Neuronal stem cell (in vitro differentiated cells): Measurements from ENCODE around the gene B3GNT5. TPM values are rescaled to one million over a fixed set of nuclear protein-coding genes. Genes with fewer than 3 reads are reported as not detected.

Experiments
- DNase-seq: peaks from one replicate; pipeline ENCODE4 v3.0.0-alpha.2; 2013; ENCODE audit warnings: low spot score
- H2AFZ ChIP-seq: one replicate; pipeline ENCODE4 v1.6.1; 2013; ENCODE audit warnings: mild to moderate bottlenecking, low read length, inconsistent platforms
- H2AK5ac ChIP-seq: 2 replicates; pipeline ENCODE4 v1.6.1; 2013; ENCODE audit warnings: low read depth, mild to moderate bottlenecking, inconsistent platforms, low read length, moderate library complexity, mixed read lengths
- H2BK120ac ChIP-seq: 2 replicates; pipeline ENCODE4 v1.6.1; 2013; ENCODE audit warnings: low read depth, mild to moderate bottlenecking, inconsistent platforms, low read length, moderate library complexity, mixed read lengths
- H2BK12ac ChIP-seq: one replicate; pipeline ENCODE4 v1.6.1; 2013; ENCODE audit warnings: low read length, inconsistent platforms
- H2BK15ac ChIP-seq: 2 replicates; pipeline ENCODE4 v1.6.1; 2013; ENCODE audit warnings: mild to moderate bottlenecking, low read length, inconsistent platforms, mixed read lengths
- H2BK5ac ChIP-seq: one replicate; pipeline ENCODE4 v1.6.1; 2013; ENCODE audit warnings: inconsistent platforms, mild to moderate bottlenecking, low read length, moderate library complexity
- H3K14ac ChIP-seq: one replicate; pipeline ENCODE4 v1.6.1; 2013; ENCODE audit warnings: low read length, inconsistent platforms
- H3K18ac ChIP-seq: 2 replicates; pipeline ENCODE4 v1.6.1; 2013; ENCODE audit warnings: low read length, inconsistent platforms
- H3K23ac ChIP-seq: 2 replicates; pipeline ENCODE4 v1.6.1; 2013; ENCODE audit warnings: low read depth, mild to moderate bottlenecking, mixed read lengths, low read length, inconsistent platforms; ENCODE audit not compliant: poor library complexity
- H3K27ac ChIP-seq: replicated peaks from 3 replicates; pipeline ENCODE4 v1.5.1; 2013; ENCODE audit warnings: low read length, inconsistent platforms
- H3K27me3 ChIP-seq, 3 experiments: 2 replicates each; pipeline ENCODE4 v1.6.1; 2013; ENCODE audit warnings: low read length in 3 of 3, mild to moderate bottlenecking in 2 of 3, inconsistent platforms in 1 of 3, low read depth in 1 of 3, mixed read lengths in 1 of 3, moderate library complexity in 1 of 3; ENCODE audit not compliant: control insufficient read depth in 3 of 3, insufficient read depth in 3 of 3
- H3K36me3 ChIP-seq, 2 donors: replicated peaks in 1 of 2; 2 replicates each; pipeline ENCODE4 v1.6.1; 2013; ENCODE audit warnings: low read length in 2 of 2; ENCODE audit not compliant: control insufficient read depth in 2 of 2, insufficient read depth in 2 of 2
- H3K4ac ChIP-seq: 2 replicates; pipeline ENCODE4 v1.6.1; 2013; ENCODE audit warnings: inconsistent platforms, mild to moderate bottlenecking, low read length, moderate library complexity
- H3K4me1 ChIP-seq, 2 donors: 1 replicate in 1 of 2; 2 replicates in 1 of 2; pipeline ENCODE4 v1.6.1; 2013; ENCODE audit warnings: low read length in 2 of 2, low read depth in 1 of 2; ENCODE audit not compliant: control insufficient read depth in 2 of 2, insufficient read depth in 1 of 2
- H3K4me2 ChIP-seq: one replicate; pipeline ENCODE4 v1.6.1; 2013; ENCODE audit warnings: mild to moderate bottlenecking, low read length, inconsistent platforms; ENCODE audit not compliant: insufficient read depth, poor library complexity, severe bottlenecking
- H3K4me3 ChIP-seq, 2 donors: 2 replicates each; pipeline ENCODE4 v1.5.1; 2013; ENCODE audit warnings: low read length in 2 of 2, mild to moderate bottlenecking in 2 of 2, inconsistent platforms in 1 of 2, moderate library complexity in 1 of 2
- H3K79me1 ChIP-seq: one replicate; pipeline ENCODE4 v1.6.1; 2013; ENCODE audit warnings: low read depth, mild to moderate bottlenecking, inconsistent platforms, low read length, moderate library complexity
- H3K9ac ChIP-seq: one replicate; pipeline ENCODE4 v1.6.1; 2013; ENCODE audit warnings: mild to moderate bottlenecking, low read depth, low read length, inconsistent platforms; ENCODE audit not compliant: poor library complexity
- H3K9me3 ChIP-seq, 2 donors: replicated peaks in 1 of 2; 2 replicates each; pipeline versions ENCODE3 to v1.6.1; 2013; ENCODE audit warnings: low read length in 2 of 2, mild to moderate bottlenecking in 2 of 2, inconsistent platforms in 1 of 2, low read depth in 1 of 2, mixed read lengths in 1 of 2, moderate library complexity in 1 of 2; ENCODE audit not compliant: control insufficient read depth in 2 of 2, insufficient read depth in 1 of 2
- H4K8ac ChIP-seq: one replicate; pipeline ENCODE4 v1.6.1; 2013; ENCODE audit warnings: low read depth, mild to moderate bottlenecking, inconsistent platforms, low read length, moderate library complexity
- H4K91ac ChIP-seq: one replicate; pipeline ENCODE4 v1.6.1; 2013; ENCODE audit warnings: low read length, low read depth, mild to moderate bottlenecking, inconsistent platforms; ENCODE audit not compliant: poor library complexity
- WGBS, 2 donors: extraction: QIAGEN DNeasy Blood & Tissue Kit; methylation state at CpG; one replicate each; pipeline ENCODE4 v1.1.7; 2013; ENCODE audit warnings: missing lambda C conversion rate in 2 of 2, mixed read lengths in 1 of 2; ENCODE audit not compliant: insufficient read length in 2 of 2, insufficient replicate concordance in 1 of 2; ENCODE audit errors: extremely low coverage in 2 of 2; 5-methylcytosine and 5-hydroxymethylcytosine counted together
- polyA plus RNA-seq, 2 experiments: library from polyadenylated mRNA; stranded (reverse); fragments of 200-250 nt; gene quantifications; one replicate each; pipeline ENCODE4 v1.2.3, GENCODE V29; 2013

B3GNT5 gene, protein sequence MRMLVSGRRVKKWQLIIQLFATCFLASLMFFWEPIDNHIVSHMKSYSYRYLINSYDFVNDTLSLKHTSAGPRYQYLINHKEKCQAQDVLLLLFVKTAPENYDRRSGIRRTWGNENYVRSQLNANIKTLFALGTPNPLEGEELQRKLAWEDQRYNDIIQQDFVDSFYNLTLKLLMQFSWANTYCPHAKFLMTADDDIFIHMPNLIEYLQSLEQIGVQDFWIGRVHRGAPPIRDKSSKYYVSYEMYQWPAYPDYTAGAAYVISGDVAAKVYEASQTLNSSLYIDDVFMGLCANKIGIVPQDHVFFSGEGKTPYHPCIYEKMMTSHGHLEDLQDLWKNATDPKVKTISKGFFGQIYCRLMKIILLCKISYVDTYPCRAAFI
- polyA plus RNA-seq (2013, experiment 1 of 2): 9.3 TPM
- polyA plus RNA-seq (2013, experiment 2 of 2): 10.1 TPM

DNA sequence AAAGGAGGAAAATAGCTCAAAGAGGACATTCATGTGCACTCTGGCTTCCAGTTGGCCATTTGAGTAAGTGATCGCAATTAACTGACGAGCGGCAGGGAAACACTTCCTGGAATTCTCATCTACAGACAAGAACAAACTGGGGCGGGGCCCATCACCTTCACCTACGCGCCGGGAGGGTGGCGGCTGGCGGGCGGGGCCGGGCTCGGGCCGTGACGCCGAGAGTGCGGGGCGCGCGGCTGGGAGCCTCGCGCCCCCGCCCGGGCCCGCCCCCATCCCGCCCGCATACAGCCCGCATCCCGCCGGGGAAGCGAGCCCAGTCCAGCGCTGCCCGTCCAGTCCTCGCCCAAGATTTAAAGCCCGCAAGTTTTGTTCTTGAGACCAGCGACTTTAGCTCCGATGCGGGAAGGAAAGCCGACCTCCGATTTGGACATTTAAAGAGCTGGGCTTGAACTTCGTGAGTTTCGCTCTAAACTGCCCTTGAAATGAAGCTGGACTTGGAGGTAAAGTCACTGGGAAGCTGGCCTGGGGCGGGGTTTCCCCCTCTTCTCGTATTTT lies at the start of gene B3GNT5:
B3GNT5 (plus strand) TSS at position 281 of the 555 bp plus-strand sequence. CDS start 16,546 bp downstream, outside the sequence.
- WGBS, 2 donors: no CpG with 5 or more reads among the region's 43 CpGs
- Histone ChIP-seq H2AK5ac (no peak within 1 kb of the TSS), H3K9ac (peak within 1 kb of the TSS; percentile 97), H3K4ac (peak within 1 kb of the TSS; percentile 67), H3K4me3 (peak within 1 kb of the TSS; percentile 64 to 83), H3K9me3 (no peaks in the 10 kb centered on the region), H3K14ac (no peak within 1 kb of the TSS), H3K4me2 (peak within 1 kb of the TSS; percentile 75), H2BK12ac (no peak within 1 kb of the TSS), H3K27ac (no peak within 1 kb of the TSS), H4K91ac (peak within 1 kb of the TSS; percentile 89), H3K79me1 (no peaks in the 10 kb centered on the region), H3K27me3 (peaks cover 0 to 27% (median 15%) of the 10 kb centered on the region in 3 experiments), H2AFZ (peak within 1 kb of the TSS; percentile 90), H3K23ac (peak within 1 kb of the TSS; percentile 49), H4K8ac (no peak within 1 kb of the TSS), H2BK15ac (peak within 1 kb of the TSS; percentile 77), H2BK5ac (peak within 1 kb of the TSS; percentile 33), H2BK120ac (peak within 1 kb of the TSS; percentile 21), H3K4me1 (peaks cover 4 to 7% of the 10 kb centered on the region in 2 donors), H3K18ac (peak within 1 kb of the TSS; percentile 95), H3K36me3 (peaks cover 0 to 13% of the 10 kb centered on the region in 2 donors)
- no peak for DNase-seq

- no peak overlapping the region for H2BK15ac ChIP-seq
- H4K91ac ChIP-seq: no peak overlapping the region
- H3K4me2 ChIP-seq: no peak overlapping the region
- no peak overlapping the region for H3K14ac ChIP-seq
- H2AFZ ChIP-seq: no peak overlapping the region
- H3K4ac ChIP-seq: no peak overlapping the region
- no peak overlapping the region for H2BK5ac ChIP-seq
- H3K27ac ChIP-seq: no peak overlapping the region
- no peak overlapping the region for H3K18ac ChIP-seq
- no peaks in the 10 kb centered on the region for H3K36me3 ChIP-seq
- DNase-seq: no peak
- no peaks in the 10 kb centered on the region for H3K79me1 ChIP-seq
- no peak overlapping the region for H2BK120ac ChIP-seq
- H2AK5ac ChIP-seq: no peak overlapping the region
- H3K4me1 ChIP-seq: no peaks in the 10 kb centered on the region
- H3K9me3 ChIP-seq: peaks cover 2 to 5% of the 10 kb centered on the region in 2 donors
- H3K4me3 ChIP-seq: no peak overlapping the region
- no peak overlapping the region for H3K23ac ChIP-seq
- no peak overlapping the region for H4K8ac ChIP-seq
- peaks cover 0 to 10% (median 0%) of the 10 kb centered on the region in 3 experiments for H3K27me3 ChIP-seq
- H3K9ac ChIP-seq: no peak overlapping the region
- H2BK12ac ChIP-seq: no peak overlapping the region
Observed at GRCh38 chr3:183203670-183204069, 49.4 kb upstream of the B3GNT5 start.

DNA sequence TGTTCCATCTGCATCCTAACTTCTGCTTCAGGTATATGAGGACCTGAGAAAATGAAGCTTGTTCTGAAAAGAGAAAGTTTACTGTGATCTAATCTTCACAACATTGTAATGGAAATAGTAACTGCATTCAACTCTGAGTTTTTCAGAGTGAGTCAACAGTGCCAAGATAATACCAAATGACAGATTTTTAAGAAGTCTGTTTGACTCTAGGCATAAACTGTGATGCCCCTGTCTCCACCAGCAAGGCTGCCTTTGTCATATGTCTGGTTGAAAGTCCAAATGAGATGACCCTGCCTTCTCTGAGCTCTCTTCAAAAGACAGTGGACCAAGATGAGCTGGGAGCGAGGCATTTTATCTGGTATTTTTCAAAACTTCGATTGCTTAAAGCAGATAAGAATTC lies 44.8 kb upstream of the B3GNT5 start:
- Histone ChIP-seq H2BK120ac (no peak overlapping the region), H3K18ac (no peak overlapping the region), H3K14ac (no peak overlapping the region), H2AK5ac (no peak overlapping the region), H3K23ac (no peak overlapping the region), H3K27me3 (peaks cover 0 to 10% (median 0%) of the 10 kb centered on the region in 3 experiments), H3K4me3 (no peak overlapping the region), H3K9ac (no peak overlapping the region), H3K36me3 (no peaks in the 10 kb centered on the region), H4K91ac (no peak overlapping the region), H2BK12ac (no peak overlapping the region), H3K9me3 (peaks cover 2 to 5% of the 10 kb centered on the region in 2 donors), H3K4ac (no peak overlapping the region), H3K4me2 (no peak overlapping the region), H3K27ac (no peak overlapping the region), H2BK15ac (no peak overlapping the region), H3K4me1 (no peaks in the 10 kb centered on the region), H2BK5ac (no peak overlapping the region), H4K8ac (no peak overlapping the region), H3K79me1 (no peaks in the 10 kb centered on the region), H2AFZ (no peak overlapping the region)
- DNase-seq: no peak
- no CpG with 5 or more reads among the region's 2 CpGs for WGBS, 2 donors

- H3K4ac ChIP-seq: no peak overlapping the region
- H3K9ac ChIP-seq: no peak overlapping the region
- H2BK15ac ChIP-seq: no peak overlapping the region
- no peak overlapping the region for H2BK120ac ChIP-seq
- H2BK5ac ChIP-seq: no peak overlapping the region
- peaks cover 0 to 10% (median 0%) of the 10 kb centered on the region in 3 experiments for H3K27me3 ChIP-seq
- H2BK12ac ChIP-seq: no peak overlapping the region
- no peak overlapping the region for H3K4me2 ChIP-seq
- H3K23ac ChIP-seq: no peak overlapping the region
- no peak overlapping the region for H3K18ac ChIP-seq
- no peak overlapping the region for H4K8ac ChIP-seq
- H3K79me1 ChIP-seq: no peaks in the 10 kb centered on the region
- H3K27ac ChIP-seq: no peak overlapping the region
- no peak overlapping the region for H3K4me3 ChIP-seq
- no peak overlapping the region for H3K14ac ChIP-seq
- no peaks in the 10 kb centered on the region for H3K4me1 ChIP-seq
- H3K9me3 ChIP-seq: peaks cover 2% of the 10 kb centered on the region in 2 donors
- no peak overlapping the region for H2AFZ ChIP-seq
- no CpG with 5 or more reads among the region's 2 CpGs for WGBS, 2 donors
- DNase-seq: no peak
- H3K36me3 ChIP-seq: no peaks in the 10 kb centered on the region
- no peak overlapping the region for H4K91ac ChIP-seq
- no peak overlapping the region for H2AK5ac ChIP-seq
Observed at GRCh38 chr3:183208800-183209199, 44.3 kb upstream of the B3GNT5 start.
